ENCODE data around the gene HSPG2.

- TF ChIP-seq POLR2A (IDR thresholded peaks at IDR 0.05; ENCODE audit: low read length) (no peak), GATA1 (IDR thresholded peaks at IDR 0.05; ENCODE audit: low read depth, low read length) (no peak)
Observed at GRCh38 chr1:21786640-21787039, 150.5 kb downstream of the HSPG2 start.
